Esophagus muscularis mucosa (tissue), 4 donors: ENCODE data around the gene PTPN4. TPM values are rescaled to one million over a fixed set of nuclear protein-coding genes. Genes with fewer than 3 reads are reported as not detected.
"Not testable (repeated sequence)": the region's sequence is repeated elsewhere in the genome, so short reads cannot be mapped to it uniquely, and the experiment has no call there.

Experiments
- DNase-seq: peaks from one replicate; pipeline ENCODE4 v3.0.0-alpha.2; 2017; ENCODE audit errors: extremely low spot score
- H3K27ac ChIP-seq, 4 donors: fragments of 200-600 bp; sonication (generic); replicated peaks in 1 of 4; 1 replicate in 3 of 4; 2 replicates in 1 of 4; pipeline ENCODE4 v1.5.1; 2016 to 2019; ENCODE audit warnings: mild to moderate bottlenecking in 1 of 4
- H3K27me3 ChIP-seq, 4 donors: fragments of 200-600 bp; sonication (generic); one replicate each; pipeline versions ENCODE4 v1.5.1 to v1.6.0; 2016 to 2019
- H3K36me3 ChIP-seq, 4 donors: fragments of 200-600 bp; sonication (generic); one replicate each; pipeline ENCODE4 v1.5.1; 2016 to 2019
- H3K4me1 ChIP-seq, 4 donors: fragments of 200-600 bp; sonication (generic); one replicate each; pipeline ENCODE4 v1.5.1; 2016 to 2019
- H3K4me3 ChIP-seq, 4 donors: fragments of 200-600 bp; sonication (generic); 1 replicate in 2 of 4; 2 replicates in 2 of 4; pipeline ENCODE4 v1.5.1; 2016 to 2019; ENCODE audit warnings: mild to moderate bottlenecking in 4 of 4, moderate library complexity in 1 of 4
- H3K9me3 ChIP-seq, 4 donors: fragments of 200-600 bp; sonication (generic); 1 replicate in 3 of 4; 2 replicates in 1 of 4; pipeline ENCODE4 v1.5.1; 2016 to 2019
- CTCF ChIP-seq, 3 experiments: fragments of 200-600 bp in 2 of 3; fragments of 450-650 bp in 1 of 3; sonication (generic) in 2 of 3; IDR thresholded peaks; one replicate each; pipeline ENCODE4 v1.5.1; 2017 to 2019; ENCODE audit warnings: antibody characterized with exemption in 3 of 3, mild to moderate bottlenecking in 2 of 3, moderate library complexity in 1 of 3
- EP300 ChIP-seq: sonication (generic); formaldehyde crosslinking; IDR thresholded peaks from one replicate; pipeline ENCODE4 v1.6.1; 2017; ENCODE audit warnings: antibody characterized with exemption
- POLR2A ChIP-seq: fragments of 450-650 bp; IDR thresholded peaks from one replicate; pipeline ENCODE4 v1.6.1; 2017; ENCODE audit warnings: antibody characterized with exemption, moderate library complexity, mild to moderate bottlenecking, low read depth
- POLR2AphosphoS5 ChIP-seq, 2 donors: sonication (generic); formaldehyde crosslinking; IDR thresholded peaks; one replicate each; pipeline ENCODE4 v1.6.1; 2017; ENCODE audit warnings: antibody characterized with exemption in 2 of 2
- WGBS: methylation state at CpG from one replicate; pipeline ENCODE4 v1.1.5; 2018; 5-methylcytosine and 5-hydroxymethylcytosine counted together
- intact Hi-C: fragments of 100-400 bp; cut with DNase I; formaldehyde crosslinking; loops from one replicate; pipeline ENCODE4 v1.15.1; 2023
- total RNA-seq, 4 donors: library from RNA; depleted of rRNA; stranded (reverse); fragments of >200 nt; gene quantifications; one replicate each; pipeline versions ENCODE4 v1.1.0 to v1.2.1, GENCODE V29; 2016

The PTPN4 gene
- total RNA-seq, 4 donors from 2014 or later: 21.3 to 39.9 (median 24.7) TPM

DNA sequence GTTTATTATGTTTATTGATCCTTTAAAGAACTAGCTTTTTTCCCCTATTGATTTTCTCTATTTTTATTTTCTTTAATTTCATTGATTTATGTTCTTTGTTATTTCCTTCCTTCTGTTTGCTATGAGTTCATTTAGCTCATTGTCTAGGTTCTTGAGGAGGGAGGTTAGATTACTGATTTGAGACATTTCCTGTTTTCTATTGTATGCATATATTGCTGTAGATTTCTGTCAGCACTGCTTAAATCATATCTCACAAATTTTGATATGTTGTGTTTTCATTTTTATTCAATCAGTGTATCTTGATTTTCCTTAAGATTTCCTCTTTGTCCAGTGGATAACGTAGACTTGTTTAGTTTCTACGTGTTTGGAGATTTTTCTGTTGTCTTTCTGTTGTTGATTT lies 43.4 kb downstream of the PTPN4 start:
- H3K27ac ChIP-seq: no peak overlapping the region
- intact Hi-C loops: no loop called here
- H3K27me3 ChIP-seq: no peaks in the 10 kb centered on the region
- H3K4me1 ChIP-seq: peaks cover 0 to 6% (median 0%) of the 10 kb centered on the region in 4 donors
- 95% methylated on average over 2 of the region's 2 CpGs for WGBS
- no peak for DNase-seq
- H3K36me3 ChIP-seq: no peaks in the 10 kb centered on the region
- no peak overlapping the region for H3K4me3 ChIP-seq
- no peaks in the 10 kb centered on the region for H3K9me3 ChIP-seq
- no peak for TF ChIP-seq POLR2AphosphoS5 (IDR thresholded peaks at IDR 0.05)
- TF ChIP-seq CTCF (IDR thresholded peaks at IDR 0.05): no peak
- no peak for TF ChIP-seq POLR2A
- no peak for TF ChIP-seq EP300

DNA sequence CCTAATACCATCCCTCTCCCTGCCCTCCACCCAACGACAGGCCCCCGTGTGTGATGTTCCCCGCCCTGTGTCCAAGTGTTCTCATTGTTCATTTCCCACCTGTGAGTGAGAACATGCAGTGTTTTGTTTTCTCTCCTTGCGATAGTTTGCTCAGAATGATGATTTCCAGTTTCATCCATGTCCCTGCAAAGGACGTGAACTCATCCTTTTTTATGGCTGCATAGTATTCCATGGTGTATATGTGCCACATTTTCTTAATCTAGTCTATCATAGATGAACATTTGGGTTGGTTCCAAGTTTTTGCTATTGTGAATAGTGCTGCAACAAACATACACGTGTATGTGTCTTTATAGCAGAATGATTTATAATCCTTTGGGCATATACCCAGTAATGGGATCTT lies 44.7 kb downstream of the PTPN4 start:
- H3K36me3 ChIP-seq, H3K27ac ChIP-seq, intact Hi-C loops, H3K9me3 ChIP-seq, H3K4me3 ChIP-seq, DNase-seq, H3K27me3 ChIP-seq: not testable (repeated sequence)
- 94% methylated on average over 6 of the region's 6 CpGs for WGBS
- H3K4me1 ChIP-seq: peaks cover 10 to 11% (median 11%) of the 10 kb centered on the region in 4 donors

- intact Hi-C loops: no loop called here
- no peaks in the 10 kb centered on the region for H3K27me3 ChIP-seq
These were observed 48.9 kb downstream of the PTPN4 start for GRCh38 chr2:119808516-119809147.

GRCh38 chr2:119809339-119810048 lies 49.8 kb downstream of the PTPN4 start:
- TF ChIP-seq POLR2AphosphoS5 (IDR thresholded peaks at IDR 0.05): no peak
- TF ChIP-seq EP300: no peak
- no peak for TF ChIP-seq CTCF (IDR thresholded peaks at IDR 0.05)
- no peak for TF ChIP-seq POLR2A
- 18% methylated on average over 6 of the region's 6 CpGs for WGBS
- no peak overlapping the region for H3K4me3 ChIP-seq
- H3K27ac ChIP-seq: peak overlapping the region; percentile 0 to 28 (median 7)
- no peak for DNase-seq
- no peaks in the 10 kb centered on the region for H3K27me3 ChIP-seq
- H3K4me1 ChIP-seq: peaks cover 16 to 21% (median 18%) of the 10 kb centered on the region in 4 donors
- peaks cover 0 to 8% (median 4%) of the 10 kb centered on the region in 4 donors for H3K36me3 ChIP-seq
- no peaks in the 10 kb centered on the region for H3K9me3 ChIP-seq
- intact Hi-C loops: no loop called here

More at GRCh38 chr2:119808516-119809147, 48.9 kb downstream of the PTPN4 start:
- Histone ChIP-seq H3K4me1 (peaks cover 16 to 21% (median 18%) of the 10 kb centered on the region in 4 donors), H3K4me3 (no peak overlapping the region), H3K27ac (peak overlapping the region in 1 of 4 donors; percentile 5), H3K9me3 (no peaks in the 10 kb centered on the region), H3K36me3 (peaks cover 0 to 8% (median 4%) of the 10 kb centered on the region in 4 donors)
- no peak for TF ChIP-seq CTCF (IDR thresholded peaks at IDR 0.05)
- TF ChIP-seq POLR2AphosphoS5 (IDR thresholded peaks at IDR 0.05): no peak
- no peak for DNase-seq
- 52% methylated on average over 3 of the region's 3 CpGs for WGBS

DNA sequence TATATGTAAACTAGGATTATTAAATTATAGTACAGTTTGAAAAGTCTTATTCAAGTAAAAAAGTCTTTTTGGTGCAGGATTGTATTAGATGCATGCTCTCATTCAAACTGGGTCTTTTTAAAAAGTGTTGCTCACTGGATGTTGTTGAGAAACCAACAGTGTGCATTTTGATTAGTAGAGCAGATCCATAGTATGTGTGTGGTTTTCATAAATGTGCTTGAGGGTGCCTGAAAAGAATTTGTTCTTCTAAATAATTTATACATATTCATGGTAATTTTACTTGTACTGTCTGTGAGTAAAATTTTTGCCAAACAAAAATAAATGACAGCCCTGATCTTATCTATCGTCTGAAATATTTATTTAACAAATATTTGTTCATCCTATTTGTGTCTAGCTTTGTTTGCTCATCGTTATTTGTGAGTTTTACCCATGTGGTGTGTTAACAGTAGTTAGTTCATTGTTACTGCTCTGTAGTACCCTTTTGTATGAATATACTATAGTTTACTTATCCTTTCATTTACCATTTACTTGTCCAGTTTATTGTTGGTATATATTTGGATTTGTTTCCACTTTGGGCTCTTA lies 50.4 kb downstream of the PTPN4 start:
- Histone ChIP-seq H3K9me3 (no peaks in the 10 kb centered on the region), H3K27me3 (no peaks in the 10 kb centered on the region), H3K27ac (peak overlapping the region in 2 of 4 donors; percentile 0 to 28), H3K4me3 (no peak overlapping the region), H3K4me1 (peaks cover 16 to 21% (median 18%) of the 10 kb centered on the region in 4 donors), H3K36me3 (peaks cover 0 to 8% (median 4%) of the 10 kb centered on the region in 4 donors)
- no peak for TF ChIP-seq EP300
- TF ChIP-seq POLR2AphosphoS5 (IDR thresholded peaks at IDR 0.05): no peak
- no peak for TF ChIP-seq CTCF (IDR thresholded peaks at IDR 0.05)
- TF ChIP-seq POLR2A: no peak
- DNase-seq: no peak
- intact Hi-C loops: no loop called here
- 57% methylated on average over 2 of the region's 2 CpGs for WGBS
